ENCODE measurements around the gene ABCC2. TPM values are rescaled to one million over a fixed set of nuclear protein-coding genes. Genes with fewer than 3 reads are reported as not detected.

The ABCC2 gene
- total and polyA plus RNA-seq, 9 of the 15 experiments (the other 6 are each of a cell fraction or from before 2014, with no cell fraction given), result 0.03 to 0.18 (median 0.10) TPM; not detected in 1

- Histone ChIP-seq H3K79me2 (ENCODE audit: control insufficient read depth, insufficient read depth, low read length) (no peaks in the 10 kb centered on the region), H3K27ac (ENCODE audit: extremely low read depth, low read depth, low read length) (no peak overlapping the region), H4K20me1 (replicated peaks; ENCODE audit: control insufficient read depth, insufficient read depth, low read length) (no peaks in the 10 kb centered on the region), H2AFZ (ENCODE audit: low read depth, low read length) (no peak overlapping the region), H3K9ac (ENCODE audit: insufficient read depth in 1 of 2, low read depth in 2 of 2, low read length in 2 of 2) (no peak overlapping the region), H3K36me3 (ENCODE audit: control insufficient read depth, insufficient read depth, low read length) (no peaks in the 10 kb centered on the region), H3K4me3 (no peak overlapping the region), H3K9me3 (replicated peaks; ENCODE audit: control insufficient read depth, insufficient read depth, low read depth, low read length) (no peaks in the 10 kb centered on the region), H3K27me3 (ENCODE audit: control insufficient read depth in 2 of 2, insufficient read depth in 2 of 2, low read length in 2 of 2) (peaks cover 6 to 9% of the 10 kb centered on the region in 2 experiments; a peak in 3 of 5 replicates), H3K4me1 (replicated peaks in 1 of 2; ENCODE audit: control insufficient read depth in 2 of 2, insufficient read depth in 2 of 2, low read length in 2 of 2) (no peaks in the 10 kb centered on the region), H3K4me2 (ENCODE audit: insufficient read depth, low read length) (no peak overlapping the region), H3K9me1 (ENCODE audit: control insufficient read depth, insufficient read depth, low read length) (no peaks in the 10 kb centered on the region)
- no TSS peak for BruUV-seq (replicated peaks)
- FAIRE-seq, result no peak
- no peak for ATAC-seq
- CTCF ChIA-PET (ENCODE audit: low intra/inter-chr PET ratio), result no interaction called here
- WGBS (ENCODE audit: insufficient coverage, low coverage, missing lambda C conversion rate), result 0% methylated on average over 5 of the region's 5 CpGs
- DNase-seq (ENCODE audit: extremely low read depth in 1 of 4, low spot score in 3 of 4), result no peak
- TF ChIP-seq POU5F1 (IDR thresholded peaks at IDR 0.05; ENCODE audit: borderline replicate concordance, low read depth, low read length, partially characterized antibody) (no peak), TFE3 (CRISPR knock-in tag; IDR thresholded peaks at IDR 0.05) (peak; percentile 39)
- POLR2A ChIA-PET, result no interaction called here
- intact Hi-C loops (cut with micrococcal nuclease), result no loop called here
- in situ Hi-C loops (cut with MboI), result no loop called here
Observed at GRCh38 chr10:99805190-99805589, 22.8 kb downstream of the ABCC2 start.

GRCh38 chr10:99806091-99806490 is 23.7 kb downstream of the ABCC2 start:
- H3K36me3 ChIP-seq (ENCODE audit: control insufficient read depth, insufficient read depth, low read length), result no peaks in the 10 kb centered on the region
- TF ChIP-seq ZNF197 (CRISPR knock-in tag; IDR thresholded peaks at IDR 0.05; ENCODE audit: low read depth) (no peak), ZNF518B (CRISPR knock-in tag; IDR thresholded peaks at IDR 0.05) (no peak), ZKSCAN1 (IDR thresholded peaks at IDR 0.05; ENCODE audit: low read depth, low read length) (no peak), E4F1 (CRISPR knock-in tag; IDR thresholded peaks at IDR 0.05; ENCODE audit: borderline replicate concordance) (no peak), ELF2 (CRISPR knock-in tag; IDR thresholded peaks at IDR 0.05) (no peak), RFX5 (IDR thresholded peaks at IDR 0.05; ENCODE audit: low read depth, low read length) (no peak)

More at GRCh38 chr10:99806091-99806490, 23.7 kb downstream of the ABCC2 start:
- Histone ChIP-seq H4K20me1 (replicated peaks; ENCODE audit: control insufficient read depth, insufficient read depth, low read length) (no peaks in the 10 kb centered on the region), H3K27ac (ENCODE audit: extremely low read depth, low read depth, low read length) (no peak overlapping the region), H3K9ac (ENCODE audit: insufficient read depth in 1 of 2, low read depth in 2 of 2, low read length in 2 of 2) (no peak overlapping the region), H3K9me3 (replicated peaks; ENCODE audit: control insufficient read depth, insufficient read depth, low read depth, low read length) (no peaks in the 10 kb centered on the region), H3K4me1 (replicated peaks in 1 of 2; ENCODE audit: control insufficient read depth in 2 of 2, insufficient read depth in 2 of 2, low read length in 2 of 2) (no peaks in the 10 kb centered on the region), H3K4me2 (ENCODE audit: insufficient read depth, low read length) (no peak overlapping the region), H3K79me2 (ENCODE audit: control insufficient read depth, insufficient read depth, low read length) (no peaks in the 10 kb centered on the region), H2AFZ (ENCODE audit: low read depth, low read length) (no peak overlapping the region), H3K4me3 (no peak overlapping the region), H3K9me1 (ENCODE audit: control insufficient read depth, insufficient read depth, low read length) (no peaks in the 10 kb centered on the region), H3K27me3 (ENCODE audit: control insufficient read depth in 2 of 2, insufficient read depth in 2 of 2, low read length in 2 of 2) (peaks cover 4 to 9% of the 10 kb centered on the region in 2 experiments; a peak in 3 of 5 replicates)
- CTCF ChIA-PET (ENCODE audit: low intra/inter-chr PET ratio), result no interaction called here
- 0% methylated on average over 1 of the region's 3 CpGs for WGBS (ENCODE audit: insufficient coverage, low coverage, missing lambda C conversion rate)
- POLR2A ChIA-PET, result interaction anchor here (1.1 kb wide), 1 partner anchor 24 kb away, joined by 3 read pairs; no protein-coding TSS in a partner anchor
- FAIRE-seq, result no peak
- intact Hi-C loops (cut with micrococcal nuclease) (no loop called here), in situ Hi-C loops (cut with MboI) (no loop called here)
- no TSS peak for BruUV-seq (replicated peaks)
- DNase-seq (ENCODE audit: extremely low read depth in 1 of 4, low spot score in 3 of 4), result no peak
- no peak for ATAC-seq
